Gastroesophageal sphincter (tissue), 3 donors: ENCODE measurements around the gene EMB.

Experiments used
- EP300 ChIP-seq: sonication (generic); formaldehyde crosslinking; IDR thresholded peaks from one replicate; pipeline ENCODE4 v1.6.1; 2017; ENCODE audit warnings: antibody characterized with exemption, mild to moderate bottlenecking
- POLR2A ChIP-seq, 2 donors: fragments of 450-650 bp; IDR thresholded peaks; one replicate each; pipeline ENCODE4 v1.6.1; 2017; ENCODE audit warnings: antibody characterized with exemption in 2 of 2, mild to moderate bottlenecking in 2 of 2, moderate library complexity in 1 of 2
- POLR2AphosphoS5 ChIP-seq: sonication (generic); formaldehyde crosslinking; IDR thresholded peaks from one replicate; pipeline ENCODE4 v1.6.1; 2017; ENCODE audit warnings: antibody characterized with exemption
- TF ChIP-seq, protein P1 (sequence below), 4 experiments: fragments of 200-600 bp in 2 of 4; fragments of 450-650 bp in 2 of 4; sonication (generic) in 1 of 4; IDR thresholded peaks; one replicate each; pipeline ENCODE4 v1.5.1; 2017 to 2019; ENCODE audit warnings: antibody characterized with exemption in 4 of 4, mild to moderate bottlenecking in 2 of 4, moderate library complexity in 2 of 4

DNA sequence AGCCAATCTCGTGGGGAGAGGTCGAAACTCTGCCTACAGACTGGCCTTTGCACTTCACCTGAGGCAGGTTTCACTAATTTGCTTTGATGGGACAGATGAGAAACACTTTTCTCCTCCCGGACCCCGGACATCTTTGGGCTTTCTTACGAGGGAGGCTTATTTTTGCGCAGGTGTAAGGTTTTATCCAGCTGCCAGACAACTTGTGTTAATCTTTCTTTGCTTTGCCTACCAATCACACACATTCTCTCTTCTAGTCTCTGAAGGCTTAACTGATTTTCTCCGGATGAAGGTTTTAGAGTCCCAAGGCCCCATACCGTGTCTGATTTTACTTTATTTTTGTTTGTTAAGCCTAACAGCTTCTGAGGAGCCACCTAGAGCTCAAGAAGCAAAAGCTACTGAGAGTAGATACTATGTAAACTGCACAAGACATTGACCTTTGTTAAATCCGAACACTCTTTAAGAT, 436 bp upstream of the EMB start:
- TF ChIP-seq EP300 (no peak), POLR2A (IDR thresholded peaks at IDR 0.05) (no peak), POLR2AphosphoS5 (no peak)
- TF ChIP-seq, protein P1, sequence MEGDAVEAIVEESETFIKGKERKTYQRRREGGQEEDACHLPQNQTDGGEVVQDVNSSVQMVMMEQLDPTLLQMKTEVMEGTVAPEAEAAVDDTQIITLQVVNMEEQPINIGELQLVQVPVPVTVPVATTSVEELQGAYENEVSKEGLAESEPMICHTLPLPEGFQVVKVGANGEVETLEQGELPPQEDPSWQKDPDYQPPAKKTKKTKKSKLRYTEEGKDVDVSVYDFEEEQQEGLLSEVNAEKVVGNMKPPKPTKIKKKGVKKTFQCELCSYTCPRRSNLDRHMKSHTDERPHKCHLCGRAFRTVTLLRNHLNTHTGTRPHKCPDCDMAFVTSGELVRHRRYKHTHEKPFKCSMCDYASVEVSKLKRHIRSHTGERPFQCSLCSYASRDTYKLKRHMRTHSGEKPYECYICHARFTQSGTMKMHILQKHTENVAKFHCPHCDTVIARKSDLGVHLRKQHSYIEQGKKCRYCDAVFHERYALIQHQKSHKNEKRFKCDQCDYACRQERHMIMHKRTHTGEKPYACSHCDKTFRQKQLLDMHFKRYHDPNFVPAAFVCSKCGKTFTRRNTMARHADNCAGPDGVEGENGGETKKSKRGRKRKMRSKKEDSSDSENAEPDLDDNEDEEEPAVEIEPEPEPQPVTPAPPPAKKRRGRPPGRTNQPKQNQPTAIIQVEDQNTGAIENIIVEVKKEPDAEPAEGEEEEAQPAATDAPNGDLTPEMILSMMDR (IDR thresholded peaks at IDR 0.05): no peak
